HL-60 (cell line): Measurements from ENCODE around the gene CHMP4A.
"Not testable (repeated sequence)": the region's sequence is repeated elsewhere in the genome, so short reads cannot be mapped to it uniquely, and the experiment has no call there.

ENCODE experiments used
- DNase-seq, 2 experiments: peaks; one replicate each; pipeline ENCODE4 v3.0.0-alpha.2; 2010 to 2020; ENCODE audit warnings: low read depth in 1 of 2, low spot score in 1 of 2
- H3K27ac ChIP-seq: fragments of 250-450 bp; sonication (Bioruptor Pico); replicated peaks from 2 replicates; pipeline ENCODE4 v1.5.1; 2020; ENCODE audit warnings: mild to moderate bottlenecking, moderate library complexity
- H3K27me3 ChIP-seq: fragments of 250-450 bp; sonication (Bioruptor Pico); 2 replicates; pipeline ENCODE4 v1.5.1; 2021; ENCODE audit warnings: mild to moderate bottlenecking, moderate library complexity; ENCODE audit not compliant: insufficient read depth, poor library complexity, severe bottlenecking
- H3K4me3 ChIP-seq: replicated peaks from 2 replicates; pipeline ENCODE4 v1.5.1; 2011; ENCODE audit warnings: mild to moderate bottlenecking, control low read depth, low read length; ENCODE audit not compliant: insufficient read depth
- GABPA ChIP-seq: IDR thresholded peaks from 2 replicates; pipeline ENCODE4 v1.6.1; 2012; ENCODE audit warnings: low read depth
- POLR2AphosphoS5 ChIP-seq: IDR thresholded peaks from 2 replicates; pipeline ENCODE4 v1.6.1; 2012; ENCODE audit warnings: low read depth
- SPI1 ChIP-seq: IDR thresholded peaks from 2 replicates; pipeline ENCODE4 v1.6.1; 2012; ENCODE audit warnings: low read depth, mild to moderate bottlenecking, borderline replicate concordance
- TF ChIP-seq, protein P1 (sequence below): IDR thresholded peaks from one replicate; pipeline ENCODE4 v1.5.1; 2011; ENCODE audit warnings: low read length, control low read depth, inconsistent platforms; ENCODE audit not compliant: insufficient read depth
- TF ChIP-seq, protein P2 (sequence below): IDR thresholded peaks from 2 replicates; pipeline ENCODE4 v1.6.1; 2012; ENCODE audit warnings: low read depth; ENCODE audit not compliant: insufficient replicate concordance

CHMP4A gene

DNA sequence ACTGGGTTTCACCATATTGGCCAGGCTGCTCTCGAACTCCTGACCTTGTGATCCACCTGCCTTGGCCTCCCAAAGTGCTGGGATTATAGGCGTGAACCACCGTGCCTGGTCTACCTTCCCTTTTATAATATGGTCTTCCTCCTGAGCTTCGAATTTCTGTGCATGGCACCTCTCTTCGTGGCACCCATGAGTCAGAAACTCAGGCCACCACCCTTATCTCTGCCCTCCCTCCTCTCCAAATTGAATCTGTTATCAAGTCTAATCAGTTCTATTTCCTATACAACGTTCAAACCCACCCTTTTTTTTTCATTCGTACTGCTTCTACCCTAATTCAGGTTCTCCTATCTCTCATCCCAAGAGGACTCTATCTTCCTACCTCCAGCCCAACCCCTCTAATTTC, 34.1 kb upstream of the CHMP4A start:
- Histone ChIP-seq H3K4me3 (no peak overlapping the region), H3K27me3 (no peaks in the 10 kb centered on the region), H3K27ac (no peak overlapping the region)
- no peak for DNase-seq
- TF ChIP-seq SPI1 (no peak), POLR2AphosphoS5 (no peak), GABPA (no peak)
- TF ChIP-seq, protein P1, sequence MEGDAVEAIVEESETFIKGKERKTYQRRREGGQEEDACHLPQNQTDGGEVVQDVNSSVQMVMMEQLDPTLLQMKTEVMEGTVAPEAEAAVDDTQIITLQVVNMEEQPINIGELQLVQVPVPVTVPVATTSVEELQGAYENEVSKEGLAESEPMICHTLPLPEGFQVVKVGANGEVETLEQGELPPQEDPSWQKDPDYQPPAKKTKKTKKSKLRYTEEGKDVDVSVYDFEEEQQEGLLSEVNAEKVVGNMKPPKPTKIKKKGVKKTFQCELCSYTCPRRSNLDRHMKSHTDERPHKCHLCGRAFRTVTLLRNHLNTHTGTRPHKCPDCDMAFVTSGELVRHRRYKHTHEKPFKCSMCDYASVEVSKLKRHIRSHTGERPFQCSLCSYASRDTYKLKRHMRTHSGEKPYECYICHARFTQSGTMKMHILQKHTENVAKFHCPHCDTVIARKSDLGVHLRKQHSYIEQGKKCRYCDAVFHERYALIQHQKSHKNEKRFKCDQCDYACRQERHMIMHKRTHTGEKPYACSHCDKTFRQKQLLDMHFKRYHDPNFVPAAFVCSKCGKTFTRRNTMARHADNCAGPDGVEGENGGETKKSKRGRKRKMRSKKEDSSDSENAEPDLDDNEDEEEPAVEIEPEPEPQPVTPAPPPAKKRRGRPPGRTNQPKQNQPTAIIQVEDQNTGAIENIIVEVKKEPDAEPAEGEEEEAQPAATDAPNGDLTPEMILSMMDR: no peak
- TF ChIP-seq, protein P2, sequence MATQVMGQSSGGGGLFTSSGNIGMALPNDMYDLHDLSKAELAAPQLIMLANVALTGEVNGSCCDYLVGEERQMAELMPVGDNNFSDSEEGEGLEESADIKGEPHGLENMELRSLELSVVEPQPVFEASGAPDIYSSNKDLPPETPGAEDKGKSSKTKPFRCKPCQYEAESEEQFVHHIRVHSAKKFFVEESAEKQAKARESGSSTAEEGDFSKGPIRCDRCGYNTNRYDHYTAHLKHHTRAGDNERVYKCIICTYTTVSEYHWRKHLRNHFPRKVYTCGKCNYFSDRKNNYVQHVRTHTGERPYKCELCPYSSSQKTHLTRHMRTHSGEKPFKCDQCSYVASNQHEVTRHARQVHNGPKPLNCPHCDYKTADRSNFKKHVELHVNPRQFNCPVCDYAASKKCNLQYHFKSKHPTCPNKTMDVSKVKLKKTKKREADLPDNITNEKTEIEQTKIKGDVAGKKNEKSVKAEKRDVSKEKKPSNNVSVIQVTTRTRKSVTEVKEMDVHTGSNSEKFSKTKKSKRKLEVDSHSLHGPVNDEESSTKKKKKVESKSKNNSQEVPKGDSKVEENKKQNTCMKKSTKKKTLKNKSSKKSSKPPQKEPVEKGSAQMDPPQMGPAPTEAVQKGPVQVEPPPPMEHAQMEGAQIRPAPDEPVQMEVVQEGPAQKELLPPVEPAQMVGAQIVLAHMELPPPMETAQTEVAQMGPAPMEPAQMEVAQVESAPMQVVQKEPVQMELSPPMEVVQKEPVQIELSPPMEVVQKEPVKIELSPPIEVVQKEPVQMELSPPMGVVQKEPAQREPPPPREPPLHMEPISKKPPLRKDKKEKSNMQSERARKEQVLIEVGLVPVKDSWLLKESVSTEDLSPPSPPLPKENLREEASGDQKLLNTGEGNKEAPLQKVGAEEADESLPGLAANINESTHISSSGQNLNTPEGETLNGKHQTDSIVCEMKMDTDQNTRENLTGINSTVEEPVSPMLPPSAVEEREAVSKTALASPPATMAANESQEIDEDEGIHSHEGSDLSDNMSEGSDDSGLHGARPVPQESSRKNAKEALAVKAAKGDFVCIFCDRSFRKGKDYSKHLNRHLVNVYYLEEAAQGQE: no peak

DNA sequence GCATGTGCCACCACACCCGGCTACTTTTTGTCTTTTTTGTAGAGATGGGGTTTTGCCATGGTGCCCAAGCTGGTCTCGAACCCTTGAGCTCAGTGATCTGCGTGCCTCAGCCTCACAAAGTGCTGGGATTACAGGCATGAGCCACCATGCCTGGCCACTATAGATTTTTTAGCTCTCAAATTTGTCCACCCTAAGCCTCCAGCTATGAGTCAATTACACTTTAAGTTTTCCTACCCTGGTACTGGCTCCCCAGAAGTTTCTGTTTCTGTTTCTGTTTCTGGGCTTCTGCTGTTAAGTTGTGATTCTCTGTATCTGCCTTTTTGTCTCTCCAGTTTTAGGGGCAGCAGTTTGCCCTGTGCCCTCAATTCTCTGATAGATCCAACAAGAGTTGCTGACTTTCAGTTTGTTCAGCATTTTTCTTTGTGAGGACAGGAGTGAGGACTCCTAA, 33.5 kb upstream of the CHMP4A start:
- H3K27ac ChIP-seq: no peak overlapping the region
- no peak overlapping the region for H3K4me3 ChIP-seq

DNA sequence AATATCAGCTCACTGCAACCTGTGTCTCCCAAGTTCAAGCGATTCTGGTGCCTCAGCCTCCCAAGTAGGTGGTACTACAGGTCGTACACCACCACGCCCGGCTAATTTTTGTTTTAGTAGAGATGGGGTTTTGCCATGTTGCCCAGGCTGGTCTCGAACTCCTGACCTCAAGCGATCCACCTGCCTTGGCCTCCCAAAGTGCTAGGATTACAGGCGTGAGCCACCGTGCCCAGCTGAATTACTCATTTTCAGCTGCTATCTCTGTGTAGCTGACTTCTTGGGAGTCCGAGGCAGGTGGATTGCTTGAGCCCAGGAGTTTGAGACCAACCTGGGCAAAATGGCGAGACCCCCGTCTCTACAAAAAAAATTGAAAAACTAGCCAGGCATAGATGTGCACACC, 32.1 kb upstream of the CHMP4A start:
- not testable (repeated sequence) for H3K27ac ChIP-seq, DNase-seq, H3K27me3 ChIP-seq

More for the DNA sequence above, 33.5 kb upstream of the CHMP4A start:
- TF ChIP-seq POLR2AphosphoS5 (no peak), SPI1 (no peak), GABPA (no peak)
- TF ChIP-seq, protein P2: no peak
- TF ChIP-seq, protein P1: no peak
- DNase-seq: no peak
- no peaks in the 10 kb centered on the region for H3K27me3 ChIP-seq

DNA sequence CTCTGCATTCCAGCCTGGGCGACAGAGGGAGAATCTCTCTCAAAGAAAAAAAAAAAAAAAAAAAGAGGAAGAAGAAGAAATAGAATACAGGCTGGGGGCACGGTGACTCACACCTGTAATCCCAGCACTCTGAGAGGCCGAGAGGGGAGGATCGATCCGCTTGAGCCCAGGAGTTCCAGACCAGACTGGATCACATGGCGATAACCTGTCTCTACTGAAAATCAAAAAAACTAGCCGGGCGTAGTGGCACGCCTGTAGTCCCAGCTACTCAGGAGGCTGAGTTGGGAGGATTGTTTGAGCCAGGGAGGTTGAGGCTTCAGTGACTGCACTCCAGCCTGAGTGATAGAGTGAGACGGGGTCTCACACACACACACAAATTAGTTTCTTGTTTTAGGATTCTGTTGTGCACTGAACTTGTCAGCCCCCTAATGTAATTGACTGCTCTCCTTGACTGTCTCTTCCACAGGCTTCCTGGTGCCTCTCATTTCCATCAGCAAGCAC, 30.1 kb upstream of the CHMP4A start:
- H3K4me3 ChIP-seq: peak overlapping the region; percentile 49
- TF ChIP-seq SPI1 (peak; percentile 18; the same call in 1 of the 2 replicates), GABPA (no peak)
- peak in 1 of 2 experiments; percentile 38 for DNase-seq
- peak overlapping the region; percentile 97 for H3K27ac ChIP-seq
- H3K27me3 ChIP-seq: no peaks in the 10 kb centered on the region

More for the DNA sequence above, 32.1 kb upstream of the CHMP4A start:
- H3K4me3 ChIP-seq: not testable (repeated sequence)
